Activated CD4-positive, CD25-positive, alpha-beta regulatory T cell treated with anti-CD3 and anti-CD28 coated beads, Interleukin-2, amount 50 U/mL, for 72 hours (primary cell): Measurements from ENCODE around the gene EDEM3.
"Not testable (repeated sequence)": the region's sequence is repeated elsewhere in the genome, so short reads cannot be mapped to it uniquely, and the experiment has no call there.

Source experiments
- DNase-seq: peaks from one replicate; pipeline ENCODE4 v3.0.0; 2021

Gene EDEM3

DNA sequence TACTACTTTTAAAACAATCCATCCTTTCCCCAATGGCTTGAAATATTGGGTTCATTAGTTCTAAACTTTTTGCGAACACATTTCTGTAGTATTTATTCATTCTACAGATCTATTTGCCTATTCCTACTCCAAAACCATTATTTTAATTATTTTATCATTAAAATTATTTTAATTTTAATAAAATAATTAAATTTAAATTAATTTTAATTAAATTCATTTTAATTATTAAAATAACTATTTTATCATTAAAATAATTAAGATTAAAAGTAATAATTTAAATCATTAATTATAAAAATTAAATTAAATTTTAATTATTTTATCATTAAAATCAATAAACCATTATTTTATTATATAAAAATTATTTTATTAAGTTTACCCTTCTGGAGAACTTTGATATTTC is 15.6 kb downstream of the EDEM3 start:
- DNase-seq = no peak

- no peak for DNase-seq
Measured at GRCh38 chr1:184734980-184735379, 19.7 kb downstream of the EDEM3 start.

- DNase-seq = no peak
Measured at GRCh38 chr1:184724843-184725242, 29.8 kb downstream of the EDEM3 start.

DNA sequence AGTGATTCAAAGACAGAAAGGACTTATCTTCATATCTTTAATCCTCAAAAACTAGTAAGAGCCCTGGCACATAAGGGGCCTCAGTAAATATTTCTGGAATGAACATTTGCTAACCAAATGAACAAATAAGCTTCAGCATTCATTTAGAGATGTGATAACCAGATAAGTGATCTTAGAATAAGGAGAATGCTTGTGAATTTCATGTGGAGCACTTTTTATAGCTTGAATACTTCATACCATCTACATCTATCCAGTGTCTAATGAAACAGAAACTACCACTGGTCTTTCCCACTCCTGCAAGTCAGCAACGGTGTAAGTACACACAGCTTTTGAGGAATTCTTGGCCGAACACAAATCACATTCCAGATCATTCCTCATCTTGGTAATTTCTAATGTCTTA is 38.5 kb downstream of the EDEM3 start:
- DNase-seq = no peak

- no peak for DNase-seq
Measured at GRCh38 chr1:184709418-184709817, 45.2 kb downstream of the EDEM3 start.

GRCh38 chr1:184708084-184708676 is 46.5 kb downstream of the EDEM3 start:
- no peak for DNase-seq

- DNase-seq = no peak
Measured at GRCh38 chr1:184705271-184705670, 49.4 kb downstream of the EDEM3 start.

DNA sequence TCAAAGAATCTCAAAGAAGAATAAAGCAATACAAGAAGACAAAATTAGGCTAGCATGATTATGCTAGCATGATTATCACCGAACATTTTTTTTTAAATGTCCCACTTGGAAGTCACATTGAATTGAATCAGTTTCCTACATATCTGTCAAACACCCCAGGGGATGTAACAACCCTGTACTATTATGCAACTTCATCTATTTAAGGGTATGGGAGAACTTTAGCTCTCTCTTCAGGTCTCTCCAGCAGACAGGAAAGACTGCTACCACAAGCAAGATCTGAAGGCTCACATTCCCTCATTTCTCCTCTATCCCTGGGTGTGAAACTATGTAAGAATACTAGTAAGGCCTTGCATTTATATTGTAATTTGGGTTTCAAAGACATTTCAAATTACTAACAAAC is 52.8 kb downstream of the EDEM3 start:
- DNase-seq = no peak

- no peak for DNase-seq
Measured at GRCh38 chr1:184698969-184699368, 55.7 kb downstream of the EDEM3 start.

DNA sequence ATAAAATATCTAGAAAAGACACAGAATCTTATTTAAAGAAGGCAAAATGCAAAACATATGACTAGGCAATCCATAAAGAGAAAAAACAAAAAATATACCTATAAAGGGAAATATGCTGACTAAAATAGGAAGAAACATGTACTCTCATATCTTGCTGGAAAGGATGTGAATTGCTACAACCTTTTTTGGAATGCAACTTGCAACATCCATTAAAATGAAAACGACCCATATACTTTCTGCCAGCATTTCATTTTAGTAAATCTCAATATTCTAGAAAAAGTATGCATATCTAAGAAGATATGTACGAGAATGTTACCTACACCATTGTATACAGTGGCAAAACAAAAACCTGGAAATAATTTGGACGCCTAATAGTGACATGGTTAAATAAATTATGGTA is 56.6 kb downstream of the EDEM3 start:
- DNase-seq = no peak

DNA sequence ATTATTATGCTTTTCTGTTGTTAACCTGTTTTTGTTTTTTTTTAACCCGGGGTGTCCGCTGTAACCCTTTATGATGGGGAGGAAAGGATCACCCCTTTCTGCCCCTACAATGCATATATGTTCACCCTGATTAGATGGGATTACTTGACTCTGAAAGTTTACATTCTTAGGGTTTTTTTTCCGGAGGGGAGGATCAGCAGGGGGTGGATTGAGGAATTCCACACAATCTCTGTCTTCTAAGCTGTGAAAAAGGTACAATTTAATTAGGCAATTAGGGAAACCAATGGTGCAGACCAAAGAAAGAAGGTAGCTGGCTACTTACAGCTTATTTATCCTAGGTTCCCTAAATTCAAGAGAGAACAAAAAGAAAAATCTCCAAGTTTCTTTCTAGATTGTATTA is 58.3 kb downstream of the EDEM3 start:
- DNase-seq = no peak

- no peak for DNase-seq
Measured at GRCh38 chr1:184695023-184695422, 59.6 kb downstream of the EDEM3 start.

- no peak for DNase-seq
Measured at GRCh38 chr1:184693011-184693410, 61.6 kb downstream of the EDEM3 start.

DNA sequence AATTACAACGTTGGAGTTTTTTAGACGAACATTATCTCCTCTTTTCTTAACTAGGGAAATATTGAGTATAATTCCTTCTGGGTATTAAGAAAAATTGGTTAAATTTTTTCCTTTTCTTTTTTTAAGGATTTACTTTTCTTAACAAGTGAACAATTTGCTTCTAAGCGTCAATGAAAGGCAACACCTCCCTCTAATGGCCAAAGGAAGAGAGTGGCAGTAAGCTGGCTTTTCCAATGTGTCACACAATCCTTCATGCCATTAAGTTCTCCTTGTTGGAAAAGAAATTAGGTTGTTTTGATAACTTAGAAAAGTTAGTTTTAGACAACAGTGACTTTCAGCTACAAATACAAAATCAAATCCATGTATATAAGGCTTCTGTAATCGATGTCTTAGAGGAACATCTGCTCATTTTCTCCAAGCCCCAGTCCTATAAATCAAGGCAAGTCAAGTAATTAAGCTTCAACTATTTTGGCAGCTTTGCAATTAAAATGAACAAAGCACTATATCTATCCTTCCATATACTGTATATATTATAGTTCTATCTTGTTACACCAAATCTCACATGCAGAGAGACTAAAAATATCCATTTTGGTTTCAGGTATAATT is 62.8 kb downstream of the EDEM3 start:
- no peak for DNase-seq

DNA sequence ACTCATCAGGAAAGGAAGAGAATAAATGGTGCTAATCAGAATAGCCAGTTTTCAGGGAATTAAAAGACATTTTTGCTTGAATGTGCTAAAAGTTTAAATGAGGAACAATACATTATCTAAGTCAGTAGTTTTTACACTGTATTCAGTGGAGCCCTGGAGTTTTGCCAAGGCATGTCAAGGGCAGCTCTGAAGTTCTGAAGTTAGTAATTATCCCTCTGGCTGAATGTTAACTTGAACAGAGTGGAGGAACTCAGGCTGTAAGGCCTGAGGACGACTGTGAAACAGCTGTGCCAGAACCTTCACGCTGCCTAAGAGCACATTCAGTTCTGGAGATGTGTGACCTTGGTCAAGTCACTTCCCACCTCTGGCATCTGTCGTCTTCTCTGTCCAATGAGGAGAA is 68.1 kb downstream of the EDEM3 start:
- DNase-seq = no peak

GRCh38 chr1:184685116-184685515 is 69.5 kb downstream of the EDEM3 start:
- no peak for DNase-seq

- DNase-seq = no peak
Measured at GRCh38 chr1:184684285-184685074, 70.2 kb downstream of the EDEM3 start.

- DNase-seq = no peak
Measured at GRCh38 chr1:184682956-184683355, 71.7 kb downstream of the EDEM3 start.

DNA sequence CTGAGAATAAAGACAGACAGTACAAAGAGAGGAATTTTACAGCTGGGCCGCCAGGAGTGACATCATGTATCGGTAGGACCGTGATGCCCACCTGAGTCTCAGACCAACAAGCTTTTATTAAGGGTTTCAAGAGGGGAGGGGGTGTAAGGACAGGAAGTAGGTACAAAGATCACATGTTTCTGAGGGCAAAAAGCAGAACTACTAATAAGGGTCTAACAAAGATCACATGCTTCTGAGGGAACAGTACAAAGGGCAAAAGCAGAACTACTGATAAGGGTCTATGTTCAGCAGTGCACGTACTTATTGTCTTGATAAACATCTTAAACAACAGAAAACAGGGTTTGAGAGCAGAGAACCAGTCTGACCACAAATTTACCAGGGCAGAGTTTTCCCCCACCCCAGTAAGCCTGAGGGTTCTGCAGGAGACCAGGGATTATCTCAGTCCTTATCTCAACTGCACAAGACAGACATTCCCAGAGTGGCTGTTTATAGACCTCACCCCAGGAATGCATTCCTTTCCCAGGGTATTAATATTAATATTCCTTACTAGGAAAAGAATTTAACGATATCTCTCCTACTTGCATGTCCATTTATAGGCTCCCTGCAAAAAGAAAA is 73.9 kb downstream of the EDEM3 start:
- not testable (repeated sequence) for DNase-seq

DNA sequence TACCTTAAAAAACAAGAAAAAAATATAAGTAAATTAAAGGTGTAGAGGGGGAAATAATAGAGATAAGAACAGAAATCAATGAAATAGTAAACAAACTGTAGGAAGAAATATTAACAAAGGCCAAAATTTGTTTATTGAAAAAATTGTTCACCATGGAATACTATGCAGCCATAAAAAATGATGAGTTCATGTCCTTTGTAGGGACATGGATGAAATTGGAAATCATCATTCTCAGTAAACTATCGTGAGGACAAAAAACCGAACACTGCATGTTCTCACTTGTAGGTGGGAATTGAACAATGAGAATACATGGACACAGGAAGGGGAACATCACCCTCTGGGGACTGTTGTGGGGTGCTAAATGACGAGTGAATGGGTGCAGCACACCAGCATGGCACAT is 75.2 kb downstream of the EDEM3 start:
- DNase-seq = not testable (repeated sequence)

DNA sequence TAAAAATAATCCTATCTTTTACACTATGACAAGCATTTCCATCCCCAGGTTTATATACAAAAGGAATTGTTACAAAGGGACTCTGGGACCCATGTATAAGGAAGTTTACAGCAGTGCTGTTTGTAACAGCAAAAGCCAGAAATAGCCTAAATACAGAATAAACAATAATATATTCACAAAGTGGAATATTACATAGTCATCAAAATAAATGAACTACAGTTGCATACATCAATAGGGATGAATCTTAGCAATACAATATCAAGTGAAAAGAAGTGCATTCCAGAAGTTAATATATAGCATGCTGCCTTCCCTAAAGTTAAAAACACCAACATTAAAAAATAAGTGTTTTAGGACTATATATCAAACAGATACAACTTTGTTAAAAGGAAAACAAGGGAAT is 77.3 kb downstream of the EDEM3 start:
- no peak for DNase-seq

DNA sequence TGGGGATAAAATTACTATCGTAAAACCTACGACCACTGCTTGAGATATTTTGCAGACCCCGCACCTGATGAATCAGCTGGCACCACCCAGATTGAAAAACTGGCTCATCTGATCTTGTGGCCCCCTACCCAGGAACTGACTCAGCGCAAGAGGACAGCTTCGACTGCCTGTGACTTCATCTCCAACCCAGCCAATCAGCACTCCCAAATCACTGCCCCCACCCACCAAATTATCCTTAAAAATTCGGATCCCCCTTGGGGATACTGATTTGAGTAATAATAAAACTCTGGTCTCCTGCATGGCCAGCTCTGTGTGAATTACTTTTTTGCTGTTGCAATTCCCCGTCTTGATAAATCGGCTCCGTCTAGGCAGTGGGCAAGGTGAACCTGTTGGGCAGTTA is 81.4 kb downstream of the EDEM3 start:
- no peak for DNase-seq

DNA sequence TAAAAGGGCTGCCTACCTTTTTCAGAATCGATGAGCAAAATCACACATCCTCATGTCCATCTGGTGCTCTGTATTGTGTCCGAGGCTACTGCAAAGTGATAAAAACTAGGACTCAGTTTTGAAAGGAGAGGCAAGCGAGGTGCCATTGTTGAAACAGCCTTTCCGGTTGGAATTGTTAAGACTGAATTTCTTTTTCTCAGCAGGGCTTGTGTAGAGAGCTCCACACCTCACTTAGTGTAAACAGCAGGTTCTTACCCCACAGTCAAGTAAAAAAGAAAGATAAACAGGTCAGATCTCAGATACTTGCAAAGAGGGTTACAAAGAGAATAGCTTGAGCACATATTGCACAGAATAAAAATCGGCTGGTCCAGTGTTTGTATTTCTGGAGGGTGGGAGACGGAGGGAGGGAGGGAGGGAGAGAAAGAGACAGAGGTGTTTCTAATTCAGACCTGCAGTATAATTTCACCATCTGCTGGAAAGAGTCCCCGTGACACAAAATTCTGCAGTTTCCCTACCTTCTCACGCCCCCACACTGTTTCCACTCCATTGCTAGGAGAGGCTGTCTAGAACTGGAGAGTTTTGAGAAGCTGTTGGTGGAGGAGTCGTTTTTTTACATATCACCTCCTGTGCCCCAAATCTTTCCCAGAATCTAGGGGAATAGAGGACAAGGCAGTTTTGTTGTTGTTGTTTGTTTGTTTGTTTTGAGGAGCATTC is 82.5 kb downstream of the EDEM3 start:
- DNase-seq = no peak
